SK-N-MC (cell line): Measurements from ENCODE around the gene ARL5B.

Experiments used
- DNase-seq: peaks from one replicate; pipeline ENCODE4 v3.0.0-alpha.2; 2011; ENCODE audit warnings: low read depth, low spot score
- H3K27ac ChIP-seq: fragments of 200-600 bp; sonication (generic); 2 replicates; pipeline ENCODE4 v1.5.1; 2016; ENCODE audit warnings: mixed run types
- H3K36me3 ChIP-seq: fragments of 200-600 bp; sonication (generic); 2 replicates; pipeline ENCODE4 v1.6.1; 2017; ENCODE audit warnings: antibody characterized with exemption, low read length, mixed read lengths; ENCODE audit not compliant: insufficient read depth
- H3K4me3 ChIP-seq: fragments of 200-600 bp; sonication (generic); 2 replicates; pipeline ENCODE4 v1.5.1; 2016
- H3K9ac ChIP-seq: fragments of 200-600 bp; sonication (generic); 2 replicates; pipeline ENCODE4 v1.8.0; 2017; ENCODE audit warnings: mixed run types, mixed read lengths; ENCODE audit not compliant: insufficient read length
- H3K9me3 ChIP-seq: fragments of 200-600 bp; sonication (generic); 2 replicates; pipeline ENCODE4 v1.6.1; 2017; ENCODE audit warnings: low read depth, mild to moderate bottlenecking, antibody characterized with exemption, low read length, moderate library complexity, mixed read lengths
- EZH2 ChIP-seq: fragments of 200-600 bp; sonication (generic); IDR thresholded peaks from one replicate; pipeline ENCODE4 v1.6.1; 2017; ENCODE audit warnings: antibody characterized with exemption
- FOXP2 ChIP-seq: optimal IDR thresholded peaks from 2 replicates; pipeline ENCODE3; 2011; ENCODE audit warnings: mild to moderate bottlenecking, moderate library complexity; ENCODE audit not compliant: insufficient read depth; ENCODE audit errors: extremely low read length, control extremely low read depth
- POLR2AphosphoS5 ChIP-seq: IDR thresholded peaks from 2 replicates; pipeline ENCODE4 v1.6.1; 2012; ENCODE audit warnings: mild to moderate bottlenecking, low read depth, low read length, borderline replicate concordance

The ARL5B gene

DNA sequence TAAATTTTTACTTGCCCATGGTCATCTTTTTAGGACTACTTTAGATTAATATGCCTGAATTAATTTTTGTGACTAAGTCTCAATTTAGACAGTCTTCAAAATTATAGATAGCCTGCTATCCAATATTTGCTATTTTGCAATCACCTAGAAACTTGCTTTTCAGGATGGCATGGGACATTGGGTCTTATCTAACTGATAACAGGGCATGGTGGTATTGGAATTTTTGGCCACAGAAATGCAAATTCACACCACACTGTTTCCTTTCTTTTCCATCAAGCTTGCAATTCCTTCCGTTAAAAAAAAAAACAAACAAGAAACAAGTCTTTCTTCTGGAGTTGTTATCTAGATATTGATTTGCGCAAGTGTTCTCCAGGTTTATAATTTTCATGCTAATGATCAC is 8.8 kb downstream of the ARL5B start:
- Histone ChIP-seq H3K9me3 (no peaks in the 10 kb centered on the region), H3K9ac (no peak overlapping the region), H3K4me3 (no peak overlapping the region), H3K36me3 (peaks cover 14% of the 10 kb centered on the region; the same call in 1 of the 2 replicates), H3K27ac (no peak overlapping the region)
- TF ChIP-seq EZH2 = no peak
- TF ChIP-seq FOXP2 = no peak
- no peak for TF ChIP-seq POLR2AphosphoS5
- DNase-seq = no peak

DNA sequence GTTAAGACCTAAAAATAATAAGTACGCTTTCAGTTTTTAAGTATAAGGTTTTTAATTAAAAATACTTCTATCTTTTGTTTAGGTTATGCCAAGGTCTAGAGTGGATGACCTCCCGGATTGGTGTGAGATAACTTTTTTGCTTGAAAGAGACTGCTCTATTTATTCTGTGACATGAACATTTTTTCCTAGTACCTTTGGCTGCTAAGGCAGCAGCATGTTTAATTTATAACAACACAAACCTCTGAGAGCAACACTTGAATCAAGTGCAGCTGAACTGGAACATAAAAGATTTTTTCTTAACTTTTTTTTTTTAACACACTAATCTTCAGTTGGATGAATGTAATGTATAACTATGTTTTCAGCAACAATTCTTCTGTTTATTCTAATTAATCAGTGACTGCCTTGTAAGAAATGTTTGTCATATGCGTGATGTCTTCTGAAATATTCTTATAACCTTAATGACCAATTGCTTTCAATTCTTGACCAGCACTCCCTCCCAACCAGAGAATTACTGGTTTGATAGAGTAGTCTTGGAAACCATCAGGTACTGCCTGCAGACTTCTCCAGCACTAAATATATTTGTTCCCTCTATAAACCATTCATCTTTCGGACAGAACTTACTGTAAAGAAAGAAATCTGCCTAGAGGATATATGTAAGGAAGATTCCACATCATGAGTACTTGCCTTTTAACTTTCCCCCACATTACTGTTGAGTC is 16.0 kb downstream of the ARL5B start:
- DNase-seq = no peak
- H3K9me3 ChIP-seq = no peaks in the 10 kb centered on the region
- H3K9ac ChIP-seq = no peak overlapping the region
- H3K27ac ChIP-seq = no peak overlapping the region
- H3K36me3 ChIP-seq = peaks cover 33% of the 10 kb centered on the region
- TF ChIP-seq EZH2 = no peak
- no peak for TF ChIP-seq POLR2AphosphoS5
- no peak for TF ChIP-seq FOXP2
- H3K4me3 ChIP-seq = no peak overlapping the region

DNA sequence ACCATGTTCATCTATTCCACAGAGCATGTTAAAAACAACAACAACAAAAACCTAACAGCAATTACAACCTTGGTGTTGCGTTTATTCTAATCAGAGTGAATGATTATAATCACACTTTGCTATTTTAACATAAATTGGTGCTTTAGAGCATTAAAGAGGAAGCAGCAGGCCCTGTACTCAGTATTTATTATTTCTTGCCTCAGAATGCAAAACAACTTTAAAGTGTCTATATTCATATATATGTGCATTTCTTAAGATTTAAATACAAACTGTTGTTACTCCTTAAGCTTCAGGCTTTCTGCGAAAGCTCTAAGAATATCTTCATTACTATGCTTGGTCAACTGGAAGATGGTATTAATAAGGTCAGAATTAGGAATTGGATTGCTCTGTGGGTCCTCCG is 21.5 kb downstream of the ARL5B start:
- DNase-seq = no peak
- no peak overlapping the region for H3K27ac ChIP-seq
- H3K4me3 ChIP-seq = no peak overlapping the region
- H3K9ac ChIP-seq = no peak overlapping the region
- no peaks in the 10 kb centered on the region for H3K9me3 ChIP-seq
- TF ChIP-seq EZH2 = no peak
- no peak for TF ChIP-seq FOXP2
- no peak for TF ChIP-seq POLR2AphosphoS5
- peaks cover 7% of the 10 kb centered on the region; the same call in 1 of the 2 replicates for H3K36me3 ChIP-seq

DNA sequence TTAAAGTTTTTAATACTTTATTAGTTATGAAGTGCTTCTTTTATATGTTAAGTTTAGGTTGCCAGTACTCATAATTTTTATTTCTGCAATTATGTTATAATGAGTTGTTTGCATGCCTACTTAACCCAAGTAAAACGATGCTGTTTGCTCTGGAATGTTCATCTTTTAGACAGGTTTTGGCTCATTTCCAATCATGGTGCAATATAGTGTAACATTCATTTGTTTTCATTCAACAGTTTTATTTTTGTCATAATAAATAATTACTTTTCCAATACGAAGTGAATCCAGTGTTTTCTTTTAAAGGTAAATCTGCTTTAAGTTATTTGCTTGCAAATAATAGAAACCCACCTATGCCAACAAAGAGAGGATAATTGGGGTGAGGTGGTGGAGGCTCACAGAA is 22.1 kb downstream of the ARL5B start:
- H3K27ac ChIP-seq = peak overlapping the region; percentile 46; the same call in 1 of the 2 replicates
- H3K9me3 ChIP-seq = no peaks in the 10 kb centered on the region
- H3K9ac ChIP-seq = no peak overlapping the region
- H3K36me3 ChIP-seq = peaks cover 4% of the 10 kb centered on the region; the same call in 1 of the 2 replicates
- DNase-seq = no peak
- H3K4me3 ChIP-seq = no peak overlapping the region
- no peak for TF ChIP-seq FOXP2
- TF ChIP-seq EZH2 = no peak
- TF ChIP-seq POLR2AphosphoS5 = no peak

DNA sequence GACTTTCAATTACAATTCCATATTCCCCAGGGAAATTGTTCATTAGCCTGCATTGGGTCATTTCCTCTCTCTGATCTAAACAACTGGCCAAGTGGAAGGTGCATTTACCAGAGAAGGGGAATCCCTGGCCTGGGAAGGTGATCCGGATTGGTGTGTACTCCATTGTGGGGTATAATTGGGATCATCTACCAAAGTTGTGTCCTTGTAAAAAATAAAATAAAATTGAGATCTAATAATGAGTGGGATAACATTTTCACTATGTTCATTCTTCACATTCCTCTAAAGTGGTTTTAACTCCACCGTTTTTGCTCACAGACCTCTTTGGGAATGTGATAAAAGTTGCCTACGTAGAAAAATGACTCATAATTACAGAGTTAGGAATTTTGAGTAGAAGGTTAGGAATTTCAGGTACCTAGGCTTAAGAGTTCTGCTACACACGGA is 22.8 kb downstream of the ARL5B start:
- H3K27ac ChIP-seq = peak overlapping the region; percentile 46

DNA sequence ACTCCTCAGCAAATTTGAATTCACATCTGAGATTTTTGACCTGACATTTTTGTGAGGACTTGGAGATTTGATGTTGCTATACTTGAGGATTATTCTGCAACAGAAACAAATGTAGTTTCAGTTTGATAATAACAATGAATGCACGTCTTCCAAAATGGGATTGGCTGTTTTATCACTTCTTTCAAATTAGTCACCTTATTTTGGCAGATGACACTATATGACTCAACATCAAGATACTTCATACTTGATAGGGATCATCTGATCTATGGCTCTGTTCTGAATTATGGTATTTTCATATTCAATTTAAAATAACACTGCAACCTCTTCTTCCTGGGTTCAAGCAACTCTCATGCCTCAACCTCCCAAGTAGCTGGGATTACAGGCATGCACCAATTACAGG is 24.2 kb downstream of the ARL5B start:
- no peak overlapping the region for H3K9ac ChIP-seq
- no peak for TF ChIP-seq POLR2AphosphoS5
- no peak for TF ChIP-seq FOXP2
- no peak for TF ChIP-seq EZH2
- no peaks in the 10 kb centered on the region for H3K9me3 ChIP-seq
- H3K27ac ChIP-seq = no peak overlapping the region
- no peak overlapping the region for H3K4me3 ChIP-seq
- H3K36me3 ChIP-seq = no peaks in the 10 kb centered on the region
- DNase-seq = no peak

More for the DNA sequence above, 22.8 kb downstream of the ARL5B start:
- no peaks in the 10 kb centered on the region for H3K9me3 ChIP-seq
- H3K9ac ChIP-seq = no peak overlapping the region
- TF ChIP-seq FOXP2 (no peak), POLR2AphosphoS5 (no peak), EZH2 (no peak)
- DNase-seq = no peak
- H3K36me3 ChIP-seq = peaks cover under 1% of the 10 kb centered on the region; the same call in 1 of the 2 replicates
- H3K4me3 ChIP-seq = no peak overlapping the region

DNA sequence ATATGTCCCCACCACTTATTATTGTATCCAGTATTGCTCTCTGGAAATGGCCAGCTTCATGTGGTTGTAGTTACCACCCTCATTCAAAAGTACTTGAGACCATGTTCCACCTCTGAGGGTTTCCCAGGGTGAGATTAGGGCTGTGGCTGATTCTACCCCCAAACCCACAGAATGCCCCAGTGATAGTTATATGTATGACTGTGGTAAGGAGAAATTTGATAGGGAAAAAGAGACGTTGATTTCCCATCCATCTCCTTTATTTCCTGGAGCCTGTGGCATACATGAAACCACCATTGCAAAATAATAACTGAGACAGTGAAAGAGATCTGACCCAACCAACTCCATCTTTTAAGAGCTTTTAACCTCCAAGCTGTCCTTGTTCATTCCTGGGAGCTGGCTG is 25.2 kb downstream of the ARL5B start:
- no peaks in the 10 kb centered on the region for H3K36me3 ChIP-seq
- no peak for TF ChIP-seq FOXP2
- no peak for TF ChIP-seq EZH2
- no peak for TF ChIP-seq POLR2AphosphoS5
- no peak overlapping the region for H3K9ac ChIP-seq
- H3K27ac ChIP-seq = no peak overlapping the region
- no peak overlapping the region for H3K4me3 ChIP-seq
- H3K9me3 ChIP-seq = no peaks in the 10 kb centered on the region
- DNase-seq = no peak

DNA sequence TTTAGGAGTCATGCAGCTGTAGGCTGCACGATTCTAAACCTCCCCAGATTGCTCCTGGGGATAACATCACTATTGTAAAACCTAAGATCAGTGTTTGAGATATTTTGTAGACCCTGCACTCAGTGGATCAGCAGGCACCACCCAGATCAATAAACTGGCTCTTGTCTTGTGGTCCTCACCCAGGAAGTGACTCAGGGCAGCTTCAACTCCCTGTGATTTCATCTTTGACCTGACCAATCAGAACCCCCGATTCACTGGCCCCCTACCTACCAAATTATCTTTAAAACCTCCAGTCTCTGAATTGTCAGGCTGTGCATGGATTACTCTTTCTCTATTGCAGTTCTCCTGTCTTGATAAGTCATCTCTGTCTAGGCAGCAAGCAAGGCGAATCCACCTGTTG is 25.7 kb downstream of the ARL5B start:
- no peaks in the 10 kb centered on the region for H3K9me3 ChIP-seq
- no peak overlapping the region for H3K27ac ChIP-seq
- TF ChIP-seq EZH2 (no peak), POLR2AphosphoS5 (no peak), FOXP2 (no peak)
- no peaks in the 10 kb centered on the region for H3K36me3 ChIP-seq
- no peak overlapping the region for H3K4me3 ChIP-seq
- no peak overlapping the region for H3K9ac ChIP-seq
- no peak for DNase-seq

DNA sequence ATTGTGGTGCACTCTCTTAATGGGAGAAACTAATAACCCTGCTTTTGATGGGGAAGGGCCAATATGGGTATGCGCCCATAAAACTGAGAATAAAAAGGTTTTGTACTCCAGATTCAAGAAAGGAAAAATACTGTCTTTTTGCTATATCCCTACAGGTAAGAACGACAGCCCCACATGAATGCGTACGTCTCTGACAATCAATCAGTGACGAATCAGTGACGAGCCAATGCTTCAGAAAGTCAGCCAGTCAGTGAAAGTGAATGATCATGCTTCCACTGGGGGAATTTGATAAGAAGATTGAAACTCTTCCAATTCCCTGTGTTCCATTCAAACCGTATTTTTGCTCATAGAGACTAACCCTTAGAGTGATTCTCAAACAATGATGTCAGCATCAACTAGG is 26.3 kb downstream of the ARL5B start:
- H3K9ac ChIP-seq = no peak overlapping the region
- TF ChIP-seq EZH2 = no peak
- TF ChIP-seq POLR2AphosphoS5 = no peak
- no peak for TF ChIP-seq FOXP2
- DNase-seq = no peak

More for the DNA sequence above, 26.3 kb downstream of the ARL5B start:
- Histone ChIP-seq H3K36me3 (no peaks in the 10 kb centered on the region), H3K9me3 (no peaks in the 10 kb centered on the region), H3K4me3 (no peak overlapping the region), H3K27ac (no peak overlapping the region)
